GM10266 (cell line): Measurements from ENCODE around the gene NHLH2.

ENCODE experiments used
- DNase-seq: peaks from one replicate; pipeline ENCODE4 v3.0.0; 2012; ENCODE audit errors: extremely low spot score
- TF ChIP-seq, protein P1 (sequence below): IDR thresholded peaks from 2 replicates; pipeline ENCODE4 v1.5.1; 2012; ENCODE audit warnings: mild to moderate bottlenecking, low read depth; ENCODE audit not compliant: control insufficient read depth, insufficient read depth; ENCODE audit errors: missing control alignments

Gene NHLH2

DNA sequence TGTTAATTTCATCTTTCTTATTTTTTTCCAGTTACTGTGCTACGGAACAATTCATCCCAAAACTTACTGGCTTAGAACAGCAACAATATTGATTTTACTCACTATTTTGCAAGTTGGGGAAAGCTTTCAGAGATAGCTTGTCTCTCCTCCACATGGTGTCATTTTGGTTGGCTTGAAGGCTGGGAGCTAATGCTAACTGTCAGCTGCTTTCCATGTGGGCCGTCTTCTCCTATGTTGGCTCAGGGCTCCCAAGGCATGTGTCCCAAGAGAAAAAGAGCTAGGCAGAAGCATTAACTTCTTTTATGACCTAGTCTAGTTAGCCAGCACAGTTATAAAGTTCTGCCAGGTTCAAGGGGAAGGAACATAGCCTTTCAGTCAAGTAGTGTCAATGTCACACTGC lies 38.5 kb downstream of the NHLH2 start:
- DNase-seq, result no peak
- TF ChIP-seq, protein P1, sequence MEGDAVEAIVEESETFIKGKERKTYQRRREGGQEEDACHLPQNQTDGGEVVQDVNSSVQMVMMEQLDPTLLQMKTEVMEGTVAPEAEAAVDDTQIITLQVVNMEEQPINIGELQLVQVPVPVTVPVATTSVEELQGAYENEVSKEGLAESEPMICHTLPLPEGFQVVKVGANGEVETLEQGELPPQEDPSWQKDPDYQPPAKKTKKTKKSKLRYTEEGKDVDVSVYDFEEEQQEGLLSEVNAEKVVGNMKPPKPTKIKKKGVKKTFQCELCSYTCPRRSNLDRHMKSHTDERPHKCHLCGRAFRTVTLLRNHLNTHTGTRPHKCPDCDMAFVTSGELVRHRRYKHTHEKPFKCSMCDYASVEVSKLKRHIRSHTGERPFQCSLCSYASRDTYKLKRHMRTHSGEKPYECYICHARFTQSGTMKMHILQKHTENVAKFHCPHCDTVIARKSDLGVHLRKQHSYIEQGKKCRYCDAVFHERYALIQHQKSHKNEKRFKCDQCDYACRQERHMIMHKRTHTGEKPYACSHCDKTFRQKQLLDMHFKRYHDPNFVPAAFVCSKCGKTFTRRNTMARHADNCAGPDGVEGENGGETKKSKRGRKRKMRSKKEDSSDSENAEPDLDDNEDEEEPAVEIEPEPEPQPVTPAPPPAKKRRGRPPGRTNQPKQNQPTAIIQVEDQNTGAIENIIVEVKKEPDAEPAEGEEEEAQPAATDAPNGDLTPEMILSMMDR, result no peak

DNA sequence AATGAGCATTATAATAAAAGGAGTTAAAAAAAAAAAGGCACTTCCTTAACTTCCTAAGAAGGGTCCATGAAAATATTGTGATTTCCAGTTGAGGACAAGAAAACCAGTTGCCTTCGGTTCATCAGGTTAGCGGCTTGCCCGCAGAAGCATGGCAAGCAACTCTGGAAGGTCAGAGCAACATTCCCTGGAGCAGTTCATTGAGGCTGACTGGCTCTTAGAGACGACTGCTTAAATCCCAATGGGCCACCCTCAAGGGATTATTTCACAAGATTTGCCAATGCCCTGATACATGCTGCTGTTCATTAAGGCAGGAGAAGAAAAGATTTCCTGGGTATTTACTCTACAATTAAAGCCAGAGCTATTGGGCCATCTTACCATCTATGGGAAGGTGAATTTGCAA lies 43.4 kb downstream of the NHLH2 start:
- TF ChIP-seq, protein P1, result no peak
- no peak for DNase-seq

DNA sequence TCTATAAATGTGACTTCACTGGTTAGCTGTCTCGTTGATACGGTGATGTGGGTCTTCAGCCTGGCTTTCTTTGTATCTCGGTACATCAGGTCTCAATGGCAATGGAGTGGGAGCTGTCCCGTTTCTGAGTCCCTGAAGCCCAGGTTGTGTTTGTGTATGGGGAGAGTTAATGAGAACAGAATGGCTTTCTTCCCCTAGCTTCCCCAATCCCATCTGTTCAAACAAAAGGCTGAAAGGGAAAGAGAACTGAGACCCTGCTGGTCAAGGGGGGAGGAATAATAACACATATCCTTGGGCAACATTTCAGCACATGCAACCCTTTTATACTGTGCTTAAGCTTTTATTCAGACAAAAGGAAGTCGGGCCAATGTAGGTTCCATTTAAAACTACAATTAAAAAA lies 44.0 kb downstream of the NHLH2 start:
- DNase-seq, result no peak
- TF ChIP-seq, protein P1, result no peak

DNA sequence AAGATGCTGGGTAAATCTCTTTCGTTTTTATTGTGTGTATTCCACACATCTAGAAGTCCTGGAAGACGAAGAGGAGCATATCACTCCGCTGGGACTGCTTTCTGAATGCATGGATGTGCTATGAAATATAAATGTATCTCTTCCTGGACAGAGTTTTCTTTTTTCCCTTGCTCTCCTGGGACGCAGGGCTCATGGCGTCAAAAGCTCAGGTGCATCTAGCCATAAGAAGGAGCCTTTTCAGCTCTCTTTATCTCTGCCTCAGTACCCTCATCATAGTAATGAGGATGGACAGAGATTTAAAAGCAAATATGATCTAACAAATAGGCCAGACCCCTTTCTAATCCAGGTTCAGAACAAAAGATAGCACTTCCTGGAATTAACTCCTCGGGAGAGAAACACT lies 44.9 kb downstream of the NHLH2 start:
- DNase-seq, result no peak
- TF ChIP-seq, protein P1, result no peak

DNA sequence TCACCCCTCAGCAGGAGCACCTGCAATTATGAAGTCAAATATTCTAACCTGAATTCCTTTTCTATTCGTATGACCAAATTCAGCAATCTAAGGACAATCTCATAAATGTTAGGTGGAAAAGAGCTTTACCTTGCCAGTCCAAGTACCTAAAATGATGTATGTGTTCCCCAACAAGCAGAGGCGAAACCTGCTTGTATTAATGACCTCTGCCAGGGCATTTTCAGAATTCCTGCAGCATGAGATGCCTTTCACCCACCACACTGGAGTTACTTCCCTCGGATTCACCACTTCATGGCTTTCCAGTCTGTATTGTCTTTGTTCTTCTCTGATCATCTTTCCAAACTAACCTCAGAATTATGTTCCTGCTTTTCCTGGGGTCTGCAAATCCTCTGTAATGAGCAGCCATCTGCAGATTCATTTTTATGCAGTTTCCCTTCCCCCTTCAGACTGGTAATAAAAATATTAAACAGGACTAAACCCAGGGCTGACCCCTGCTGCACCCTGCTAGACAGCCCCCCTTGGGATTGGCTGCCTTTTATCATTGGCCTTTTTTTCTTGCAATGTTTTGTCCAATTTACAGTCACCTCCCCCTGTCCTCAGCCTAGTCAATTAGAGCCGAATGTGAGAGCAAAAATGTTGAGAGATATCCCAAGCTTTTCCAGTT lies 45.8 kb downstream of the NHLH2 start:
- TF ChIP-seq, protein P1, result no peak
- DNase-seq, result no peak

DNA sequence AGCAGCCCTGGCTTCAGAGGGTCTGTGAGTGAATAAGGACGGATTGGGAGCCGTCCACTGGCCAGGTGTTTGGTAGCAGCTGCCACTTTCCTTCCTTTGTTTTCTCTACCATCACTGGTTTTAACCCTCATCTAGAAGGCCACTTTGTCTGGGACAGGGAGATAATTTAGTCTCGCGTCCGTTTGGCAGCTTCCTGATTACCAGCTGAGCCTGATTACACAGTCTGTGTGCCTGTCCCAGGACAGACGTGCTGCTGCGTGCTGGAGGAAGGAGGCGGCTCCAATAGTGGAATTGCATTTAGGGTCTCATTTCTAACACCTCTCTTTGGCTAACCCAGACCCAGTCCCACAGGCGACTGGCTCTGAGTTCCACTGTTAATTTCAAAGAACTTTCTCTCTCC lies 47.8 kb downstream of the NHLH2 start:
- TF ChIP-seq, protein P1, result no peak
- DNase-seq, result no peak

DNA sequence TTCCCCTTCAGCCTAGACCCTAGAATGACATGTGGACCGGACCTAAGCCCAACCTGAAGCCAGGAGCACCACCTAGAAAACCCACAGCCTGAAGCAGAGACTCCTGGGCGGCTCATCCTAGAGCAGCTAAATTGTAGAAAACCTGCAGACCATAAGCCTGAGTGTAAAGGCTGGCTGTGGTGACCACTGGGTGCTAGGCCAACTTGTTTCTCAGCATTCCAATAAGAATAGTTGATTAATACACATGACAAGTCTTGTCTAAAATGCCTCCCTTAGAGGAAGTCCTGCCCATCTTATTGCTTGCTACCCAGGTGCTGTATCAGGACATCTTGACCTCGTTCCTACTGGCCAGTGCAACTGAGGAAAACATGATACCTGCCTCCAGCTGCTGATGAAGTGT lies 49.1 kb downstream of the NHLH2 start:
- TF ChIP-seq, protein P1, result no peak
- no peak for DNase-seq
